PFSK-1 (cell line): ENCODE results near the gene BMAL1.

Experiments
- POLR2AphosphoS5 ChIP-seq: IDR thresholded peaks from 2 replicates; pipeline ENCODE4 v1.6.1; 2012; ENCODE audit warnings: low read depth, mild to moderate bottlenecking, control low read depth, low read length, moderate library complexity
- SIN3A ChIP-seq: IDR thresholded peaks from 2 replicates; pipeline ENCODE4 v1.6.1; 2012; ENCODE audit warnings: mild to moderate bottlenecking, low read length, moderate library complexity, borderline replicate concordance; ENCODE audit not compliant: insufficient read depth
- TF ChIP-seq, protein P1 (sequence below), 2 experiments: IDR thresholded peaks; 2 replicates each; pipeline versions ENCODE4 v1.6.1 to v1.8.0; 2011 to 2012; ENCODE audit warnings: low read depth in 2 of 2, low read length in 2 of 2, control low read depth in 1 of 2, inconsistent platforms in 1 of 2, mild to moderate bottlenecking in 1 of 2, moderate library complexity in 1 of 2; ENCODE audit not compliant: insufficient read depth in 1 of 2

DNA sequence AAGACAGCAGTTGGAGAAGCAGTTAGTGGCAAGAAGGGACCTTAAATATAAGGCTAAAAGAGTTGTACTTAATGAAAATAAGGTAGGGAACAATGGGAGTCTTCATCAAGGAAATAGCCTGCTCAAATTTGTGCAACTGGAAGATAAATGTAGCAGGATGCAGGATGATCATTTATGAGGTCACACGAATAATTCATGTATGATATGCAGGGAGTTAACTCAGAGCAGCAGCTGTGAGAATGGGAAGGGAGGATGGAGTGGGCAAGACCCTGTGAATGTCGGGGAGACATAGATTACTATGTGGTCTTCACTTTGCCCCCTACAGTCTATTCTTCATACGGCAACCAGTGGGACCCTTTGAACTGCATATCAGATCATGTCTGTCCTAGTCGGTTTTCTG lies 25.2 kb upstream of the BMAL1 start:
- TF ChIP-seq, protein P1, sequence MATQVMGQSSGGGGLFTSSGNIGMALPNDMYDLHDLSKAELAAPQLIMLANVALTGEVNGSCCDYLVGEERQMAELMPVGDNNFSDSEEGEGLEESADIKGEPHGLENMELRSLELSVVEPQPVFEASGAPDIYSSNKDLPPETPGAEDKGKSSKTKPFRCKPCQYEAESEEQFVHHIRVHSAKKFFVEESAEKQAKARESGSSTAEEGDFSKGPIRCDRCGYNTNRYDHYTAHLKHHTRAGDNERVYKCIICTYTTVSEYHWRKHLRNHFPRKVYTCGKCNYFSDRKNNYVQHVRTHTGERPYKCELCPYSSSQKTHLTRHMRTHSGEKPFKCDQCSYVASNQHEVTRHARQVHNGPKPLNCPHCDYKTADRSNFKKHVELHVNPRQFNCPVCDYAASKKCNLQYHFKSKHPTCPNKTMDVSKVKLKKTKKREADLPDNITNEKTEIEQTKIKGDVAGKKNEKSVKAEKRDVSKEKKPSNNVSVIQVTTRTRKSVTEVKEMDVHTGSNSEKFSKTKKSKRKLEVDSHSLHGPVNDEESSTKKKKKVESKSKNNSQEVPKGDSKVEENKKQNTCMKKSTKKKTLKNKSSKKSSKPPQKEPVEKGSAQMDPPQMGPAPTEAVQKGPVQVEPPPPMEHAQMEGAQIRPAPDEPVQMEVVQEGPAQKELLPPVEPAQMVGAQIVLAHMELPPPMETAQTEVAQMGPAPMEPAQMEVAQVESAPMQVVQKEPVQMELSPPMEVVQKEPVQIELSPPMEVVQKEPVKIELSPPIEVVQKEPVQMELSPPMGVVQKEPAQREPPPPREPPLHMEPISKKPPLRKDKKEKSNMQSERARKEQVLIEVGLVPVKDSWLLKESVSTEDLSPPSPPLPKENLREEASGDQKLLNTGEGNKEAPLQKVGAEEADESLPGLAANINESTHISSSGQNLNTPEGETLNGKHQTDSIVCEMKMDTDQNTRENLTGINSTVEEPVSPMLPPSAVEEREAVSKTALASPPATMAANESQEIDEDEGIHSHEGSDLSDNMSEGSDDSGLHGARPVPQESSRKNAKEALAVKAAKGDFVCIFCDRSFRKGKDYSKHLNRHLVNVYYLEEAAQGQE (IDR thresholded peaks at IDR 0.05; ENCODE audit: insufficient read depth in 1 of 2, low read depth in 2 of 2, low read length in 2 of 2), result no peak
- TF ChIP-seq POLR2AphosphoS5 (no peak), SIN3A (no peak)
